Sigmoid colon (tissue), 7 donors: Measurements from ENCODE around the gene TOR1A. TPM values are rescaled to one million over a fixed set of nuclear protein-coding genes. Genes with fewer than 3 reads are reported as not detected.

Experiments used
- DNase-seq: peaks from one replicate; pipeline ENCODE4 v3.0.0-alpha.2; 2019
- H3K27ac ChIP-seq, 4 donors: fragments of 200-600 bp; sonication (generic); one replicate each; pipeline ENCODE4 v1.5.1; 2016 to 2019; ENCODE audit warnings: mild to moderate bottlenecking in 1 of 4
- H3K27me3 ChIP-seq, 3 donors: fragments of 200-600 bp; sonication (generic); one replicate each; pipeline ENCODE4 v1.5.1; 2019; ENCODE audit warnings: mild to moderate bottlenecking in 1 of 3
- H3K36me3 ChIP-seq, 4 donors: fragments of 200-600 bp; sonication (generic); one replicate each; pipeline ENCODE4 v1.5.1; 2016 to 2019
- H3K4me1 ChIP-seq, 4 donors: fragments of 200-600 bp; sonication (generic); one replicate each; pipeline ENCODE4 v1.5.1; 2017 to 2019
- H3K4me3 ChIP-seq, 4 donors: fragments of 200-600 bp; sonication (generic); one replicate each; pipeline ENCODE4 v1.5.1; 2017 to 2019; ENCODE audit warnings: mild to moderate bottlenecking in 2 of 4, moderate library complexity in 1 of 4
- H3K9me3 ChIP-seq, 4 donors: fragments of 200-600 bp in 3 of 4; sonication (generic) in 3 of 4; one replicate each; pipeline versions ENCODE4 v1.5.1 to v1.6.1; 2013 to 2019
- EP300 ChIP-seq, 4 donors: sonication (generic); formaldehyde crosslinking; IDR thresholded peaks; one replicate each; pipeline ENCODE4 v1.6.1; 2017; ENCODE audit warnings: antibody characterized with exemption in 4 of 4
- POLR2A ChIP-seq, 2 donors: fragments of 450-650 bp; IDR thresholded peaks; one replicate each; pipeline ENCODE4 v1.6.1; 2016; ENCODE audit warnings: antibody characterized with exemption in 2 of 2, mild to moderate bottlenecking in 2 of 2, moderate library complexity in 2 of 2
- POLR2AphosphoS5 ChIP-seq, 4 donors: sonication (generic); formaldehyde crosslinking; IDR thresholded peaks; one replicate each; pipeline ENCODE4 v1.6.1; 2017; ENCODE audit warnings: antibody characterized with exemption in 4 of 4
- WGBS, 2 donors: extraction: QIAGEN DNeasy Blood & Tissue Kit; methylation state at CpG; one replicate each; pipeline ENCODE4 v1.1.7; 2013; 5-methylcytosine and 5-hydroxymethylcytosine counted together
- intact Hi-C: fragments of 100-400 bp; cut with DNase I; formaldehyde crosslinking; loops from one replicate; pipeline ENCODE4 v1.15.1; 2023
- polyA plus RNA-seq, 3 donors: library from polyadenylated mRNA; stranded (reverse); fragments of 200-250 nt; gene quantifications; one replicate each; pipeline ENCODE4 v1.2.3, GENCODE V29; 2013
- total RNA-seq, 4 donors: library from RNA; depleted of rRNA; stranded (reverse); fragments of >200 nt; gene quantifications; one replicate each; pipeline ENCODE4 v1.1.0, GENCODE V29; 2016
- TF ChIP-seq, protein P1 (sequence below), 4 experiments: fragments of 450-650 bp in 3 of 4; fragments of 200-600 bp in 1 of 4; IDR thresholded peaks; one replicate each; pipeline ENCODE4 v1.5.1; 2016 to 2019; ENCODE audit warnings: antibody characterized with exemption in 4 of 4, mild to moderate bottlenecking in 3 of 4, moderate library complexity in 2 of 4
- donor health status: healthy with polysubstance abuse.
- donor health status: Bipolar disorder and iron deficiency.
- donor health status: healthy.

TOR1A gene
- total and polyA plus RNA-seq, 7 donors: 12.5 to 51.2 (median 31.6) TPM

DNA sequence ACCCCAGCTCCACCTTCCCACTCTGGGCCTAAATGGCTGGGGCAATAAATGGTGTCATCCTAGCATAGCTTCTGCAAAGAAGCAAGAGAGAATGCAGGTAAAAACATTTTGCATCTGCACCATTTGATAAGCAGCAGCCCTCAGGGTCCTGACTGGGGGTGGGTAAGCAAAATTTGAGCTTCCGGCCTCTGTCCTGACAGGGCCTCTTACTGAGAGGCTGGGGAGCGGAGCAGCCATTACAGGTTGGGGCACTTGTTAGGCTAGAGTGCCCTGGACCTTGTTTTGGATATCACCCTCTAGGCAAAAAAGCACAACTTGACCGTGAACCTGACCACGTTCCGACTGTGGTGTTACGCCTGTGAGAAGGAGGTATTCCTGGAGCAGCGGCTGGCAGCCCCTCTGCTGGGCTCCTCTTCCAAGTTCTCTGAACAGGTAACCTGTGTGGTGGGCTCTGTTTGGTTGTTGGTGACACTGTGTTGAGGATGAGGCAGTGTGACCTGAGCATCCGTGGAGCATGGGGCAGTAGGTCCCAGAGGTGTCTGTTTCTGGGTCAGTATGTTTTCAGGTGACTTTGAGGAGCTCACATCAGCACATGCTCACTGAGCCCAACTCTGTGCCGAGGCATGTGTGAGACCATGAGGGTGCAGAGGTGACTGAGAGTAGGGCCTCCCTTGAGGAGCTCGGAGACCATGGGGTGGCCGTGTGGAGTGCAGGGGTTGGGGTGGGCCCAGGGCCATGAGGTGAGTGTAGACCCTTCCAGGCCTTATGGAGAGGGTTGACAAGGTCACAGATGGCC is 34.4 kb upstream of the TOR1A start:
- intact Hi-C loops: no loop called here
- 89 to 93% methylated on average over 11 of the region's 11 CpGs for WGBS, 2 donors
- TF ChIP-seq EP300 (IDR thresholded peaks at IDR 0.05) (no peak), POLR2A (IDR thresholded peaks at IDR 0.05) (no peak), POLR2AphosphoS5 (IDR thresholded peaks at IDR 0.05) (no peak)
- TF ChIP-seq, protein P1, sequence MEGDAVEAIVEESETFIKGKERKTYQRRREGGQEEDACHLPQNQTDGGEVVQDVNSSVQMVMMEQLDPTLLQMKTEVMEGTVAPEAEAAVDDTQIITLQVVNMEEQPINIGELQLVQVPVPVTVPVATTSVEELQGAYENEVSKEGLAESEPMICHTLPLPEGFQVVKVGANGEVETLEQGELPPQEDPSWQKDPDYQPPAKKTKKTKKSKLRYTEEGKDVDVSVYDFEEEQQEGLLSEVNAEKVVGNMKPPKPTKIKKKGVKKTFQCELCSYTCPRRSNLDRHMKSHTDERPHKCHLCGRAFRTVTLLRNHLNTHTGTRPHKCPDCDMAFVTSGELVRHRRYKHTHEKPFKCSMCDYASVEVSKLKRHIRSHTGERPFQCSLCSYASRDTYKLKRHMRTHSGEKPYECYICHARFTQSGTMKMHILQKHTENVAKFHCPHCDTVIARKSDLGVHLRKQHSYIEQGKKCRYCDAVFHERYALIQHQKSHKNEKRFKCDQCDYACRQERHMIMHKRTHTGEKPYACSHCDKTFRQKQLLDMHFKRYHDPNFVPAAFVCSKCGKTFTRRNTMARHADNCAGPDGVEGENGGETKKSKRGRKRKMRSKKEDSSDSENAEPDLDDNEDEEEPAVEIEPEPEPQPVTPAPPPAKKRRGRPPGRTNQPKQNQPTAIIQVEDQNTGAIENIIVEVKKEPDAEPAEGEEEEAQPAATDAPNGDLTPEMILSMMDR (IDR thresholded peaks at IDR 0.05): no peak
- no peaks in the 10 kb centered on the region for H3K4me1 ChIP-seq
- H3K27me3 ChIP-seq: no peaks in the 10 kb centered on the region
- DNase-seq: no peak
- H3K9me3 ChIP-seq: no peaks in the 10 kb centered on the region
- H3K27ac ChIP-seq: no peak overlapping the region
- peaks cover 38 to 94% (median 47%) of the 10 kb centered on the region in 4 donors for H3K36me3 ChIP-seq
- H3K4me3 ChIP-seq: no peak overlapping the region

DNA sequence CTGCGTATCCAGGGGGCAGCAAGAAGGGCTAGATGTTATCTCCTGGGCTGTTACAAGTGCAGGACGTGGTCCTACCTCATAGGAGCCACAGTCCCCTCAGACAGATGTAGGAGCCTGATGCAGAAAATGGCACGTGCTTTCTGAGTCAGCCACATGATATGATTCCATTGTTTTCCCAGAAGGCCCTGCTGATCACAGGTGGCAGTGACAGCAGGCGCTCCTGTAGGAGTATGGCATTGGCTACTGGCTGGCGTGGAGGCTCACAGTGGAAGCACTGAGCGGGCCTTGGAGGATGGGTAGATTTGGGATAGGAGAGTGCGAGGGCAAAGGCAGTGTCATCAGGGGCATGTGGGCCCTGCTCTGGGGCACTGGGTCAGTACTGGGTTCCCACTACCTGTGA is 33.3 kb upstream of the TOR1A start:
- no peak for DNase-seq
- H3K27ac ChIP-seq: no peak overlapping the region
- peaks cover 39 to 94% (median 49%) of the 10 kb centered on the region in 4 donors for H3K36me3 ChIP-seq
- H3K9me3 ChIP-seq: no peaks in the 10 kb centered on the region
- no peak overlapping the region for H3K4me3 ChIP-seq
- no peaks in the 10 kb centered on the region for H3K27me3 ChIP-seq
- intact Hi-C loops: no loop called here
- WGBS, 2 donors: 92 to 95% methylated on average over 7 of the region's 7 CpGs
- TF ChIP-seq EP300 (IDR thresholded peaks at IDR 0.05) (no peak), POLR2A (IDR thresholded peaks at IDR 0.05) (no peak)
- H3K4me1 ChIP-seq: peaks cover 0 to 3% (median 0%) of the 10 kb centered on the region in 4 donors

DNA sequence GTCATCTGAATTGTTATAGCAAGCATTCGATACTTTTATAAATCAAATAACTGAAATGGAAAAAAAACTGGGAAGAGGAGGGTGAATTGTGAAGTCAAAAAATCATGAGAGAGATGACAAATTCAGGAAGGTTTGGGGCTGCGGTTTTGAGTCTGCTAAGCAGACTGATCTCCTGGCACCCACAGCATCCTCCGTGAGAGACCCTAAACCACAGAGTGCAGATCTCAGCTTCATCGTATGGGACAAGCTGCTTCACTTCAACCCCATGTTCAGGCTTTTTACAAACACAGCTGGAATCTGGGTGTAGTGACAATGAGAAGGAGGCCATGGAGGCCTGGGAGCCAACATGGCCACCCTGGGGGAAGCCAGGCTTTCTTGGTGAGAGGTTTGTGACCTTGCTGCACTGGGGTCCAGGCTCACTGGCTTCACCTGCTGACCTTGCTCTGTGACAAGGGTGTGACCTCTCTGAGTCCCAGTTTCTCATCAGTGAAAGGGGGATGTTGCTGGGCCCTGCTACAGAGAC is 30.7 kb upstream of the TOR1A start:
- H3K4me1 ChIP-seq: peaks cover 0 to 23% (median 13%) of the 10 kb centered on the region in 4 donors
- WGBS, 2 donors: 79 to 93% methylated on average over 4 of the region's 4 CpGs
- intact Hi-C loops: no loop called here
- peaks cover 25 to 84% (median 42%) of the 10 kb centered on the region in 4 donors for H3K36me3 ChIP-seq
- no peaks in the 10 kb centered on the region for H3K27me3 ChIP-seq
- H3K9me3 ChIP-seq: no peaks in the 10 kb centered on the region
- H3K4me3 ChIP-seq: no peak overlapping the region
- no peak for DNase-seq
- H3K27ac ChIP-seq: no peak overlapping the region
- TF ChIP-seq POLR2AphosphoS5 (IDR thresholded peaks at IDR 0.05) (no peak), POLR2A (IDR thresholded peaks at IDR 0.05) (no peak), EP300 (IDR thresholded peaks at IDR 0.05) (no peak)
- TF ChIP-seq, protein P1 (IDR thresholded peaks at IDR 0.05): no peak

DNA sequence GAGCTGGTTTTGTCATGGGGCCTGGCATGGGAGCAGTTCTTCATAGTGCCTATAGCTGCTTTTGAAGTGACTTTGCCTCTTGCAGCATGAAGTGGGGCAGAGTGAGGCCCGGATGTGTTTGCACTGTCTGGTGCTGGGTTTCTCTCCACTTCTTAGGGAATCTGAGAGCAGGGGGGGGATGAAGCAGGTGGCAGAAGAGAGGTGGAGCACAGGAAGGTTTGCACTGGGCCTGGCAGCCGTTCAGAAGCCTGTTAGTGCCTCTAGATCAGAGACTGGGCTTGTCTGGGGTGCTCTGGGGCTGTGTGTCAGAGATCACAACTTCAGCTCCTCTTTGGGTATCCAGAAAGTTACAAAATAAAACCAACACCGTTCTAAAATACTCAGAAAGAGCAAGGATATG is 29.7 kb upstream of the TOR1A start:
- H3K36me3 ChIP-seq: peaks cover 25 to 76% (median 42%) of the 10 kb centered on the region in 4 donors

DNA sequence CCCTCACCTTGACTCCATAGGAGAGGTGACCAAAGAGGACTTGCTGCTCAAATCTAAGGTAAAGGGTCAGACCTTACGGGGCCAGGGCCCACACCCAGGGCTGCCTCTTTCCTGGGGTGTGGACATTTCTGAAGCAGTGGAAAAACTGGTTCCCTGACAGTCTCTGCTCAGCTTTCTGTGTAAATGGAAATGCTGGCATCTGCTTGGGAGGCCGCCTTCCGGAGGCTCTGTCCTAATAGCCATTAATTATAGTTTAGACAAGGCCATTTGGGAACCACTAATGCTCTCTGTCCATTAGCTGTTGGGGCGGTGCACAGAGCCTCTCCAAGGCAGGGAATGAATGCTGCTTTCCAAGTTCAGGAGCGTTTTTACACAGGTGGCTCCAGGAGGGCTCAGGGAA is 28.6 kb upstream of the TOR1A start:
- Histone ChIP-seq H3K36me3 (peaks cover 20 to 66% (median 39%) of the 10 kb centered on the region in 4 donors), H3K27ac (peak overlapping the region in 2 of 4 donors; percentile 70 to 80), H3K9me3 (no peaks in the 10 kb centered on the region), H3K4me1 (peaks cover 0 to 28% (median 20%) of the 10 kb centered on the region in 4 donors), H3K27me3 (no peaks in the 10 kb centered on the region), H3K4me3 (no peak overlapping the region)
- TF ChIP-seq POLR2AphosphoS5 (IDR thresholded peaks at IDR 0.05) (no peak), EP300 (IDR thresholded peaks at IDR 0.05) (no peak), POLR2A (IDR thresholded peaks at IDR 0.05) (no peak)
- TF ChIP-seq, protein P1 (IDR thresholded peaks at IDR 0.05): no peak
- DNase-seq: no peak
- 74 to 78% methylated on average over 5 of the region's 5 CpGs for WGBS, 2 donors
- intact Hi-C loops: no loop called here

More for the DNA sequence above, 29.7 kb upstream of the TOR1A start:
- H3K4me1 ChIP-seq: peaks cover 0 to 28% (median 19%) of the 10 kb centered on the region in 4 donors
- TF ChIP-seq, protein P1 (IDR thresholded peaks at IDR 0.05): no peak
- intact Hi-C loops: no loop called here
- WGBS, 2 donors: 59 to 82% methylated on average over 3 of the region's 3 CpGs
- no peak for DNase-seq
- H3K4me3 ChIP-seq: no peak overlapping the region
- no peaks in the 10 kb centered on the region for H3K27me3 ChIP-seq
- no peak overlapping the region for H3K27ac ChIP-seq
- no peaks in the 10 kb centered on the region for H3K9me3 ChIP-seq
